G401.6 (cell line): ENCODE results near the gene CTBP2.

ENCODE experiments used
- FAIRE-seq: peaks from 2 replicates; lab custom pipeline; 2012; peaks lifted over from hg19 to GRCh38; lab: Jason Lieb, UNC

Gene CTBP2

DNA sequence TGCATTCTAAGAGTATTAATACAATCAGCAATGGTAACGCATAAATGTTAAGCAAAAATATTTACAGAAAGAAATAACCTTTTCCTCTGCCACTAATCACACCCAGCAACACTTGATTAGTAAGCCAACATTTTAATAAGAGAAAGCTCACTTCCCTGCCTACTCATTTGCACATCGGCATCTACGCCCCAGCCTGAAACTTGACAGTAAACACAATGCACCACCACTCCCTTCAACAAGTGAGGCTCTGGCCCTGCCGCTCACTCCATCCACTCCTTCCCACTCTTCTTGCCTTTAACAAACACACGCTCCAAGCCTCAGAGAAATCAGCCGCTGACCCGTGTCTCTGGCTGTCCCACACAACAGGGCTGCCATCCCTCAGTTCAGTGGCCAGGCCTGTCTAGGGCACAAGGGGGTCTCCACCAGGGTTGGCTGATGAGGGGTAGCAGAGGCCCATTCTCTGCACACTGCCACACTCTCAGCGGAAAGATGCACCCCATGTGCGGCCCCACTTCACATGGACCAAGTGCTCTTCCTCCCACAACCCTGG, 54.6 kb downstream of the CTBP2 start:
- FAIRE-seq, result no peak

DNA sequence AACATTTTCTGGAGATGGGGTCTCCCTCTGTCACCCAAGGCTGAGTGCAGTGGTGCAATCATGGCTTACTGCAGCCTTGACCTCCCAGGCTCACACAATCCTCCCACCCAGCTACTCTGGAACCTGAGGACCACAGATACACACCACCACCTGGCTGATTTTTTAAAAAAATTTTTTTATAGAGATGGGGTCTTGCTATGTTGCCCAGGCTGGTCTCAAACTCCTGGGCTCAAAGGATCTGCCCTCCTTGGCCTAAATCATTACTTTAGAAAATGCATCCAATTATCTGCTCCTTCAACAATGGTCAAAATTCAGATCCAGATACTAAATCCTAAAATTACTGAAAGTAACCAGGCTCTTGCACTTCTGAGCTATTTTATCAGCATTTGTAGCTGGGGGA, 55.2 kb downstream of the CTBP2 start:
- FAIRE-seq, result no peak

- FAIRE-seq, result no peak
Observed at GRCh38 chr10:125104559-125104958, 55.8 kb downstream of the CTBP2 start.

- FAIRE-seq, result no peak
Observed at GRCh38 chr10:125103924-125104323, 56.4 kb downstream of the CTBP2 start.

DNA sequence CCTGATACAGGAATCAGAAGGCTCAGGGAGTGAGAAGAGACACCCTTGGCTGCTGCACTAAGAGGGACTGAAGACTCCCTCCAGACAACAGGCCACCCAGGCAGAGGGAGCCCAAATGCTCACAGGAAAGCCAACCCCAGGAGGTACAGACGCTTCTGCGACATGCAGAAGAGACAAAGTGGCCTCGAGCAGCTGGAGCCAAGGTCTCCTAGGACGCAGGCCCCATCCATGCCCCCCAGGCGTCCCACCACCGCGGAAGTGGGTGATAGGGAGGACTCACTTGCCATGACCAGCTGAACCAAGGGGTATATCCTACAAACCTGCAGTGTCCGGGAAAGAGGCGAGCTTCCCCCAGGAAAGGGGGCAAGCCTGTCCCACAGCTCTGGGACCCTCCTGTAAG, 56.9 kb downstream of the CTBP2 start:
- FAIRE-seq, result no peak

DNA sequence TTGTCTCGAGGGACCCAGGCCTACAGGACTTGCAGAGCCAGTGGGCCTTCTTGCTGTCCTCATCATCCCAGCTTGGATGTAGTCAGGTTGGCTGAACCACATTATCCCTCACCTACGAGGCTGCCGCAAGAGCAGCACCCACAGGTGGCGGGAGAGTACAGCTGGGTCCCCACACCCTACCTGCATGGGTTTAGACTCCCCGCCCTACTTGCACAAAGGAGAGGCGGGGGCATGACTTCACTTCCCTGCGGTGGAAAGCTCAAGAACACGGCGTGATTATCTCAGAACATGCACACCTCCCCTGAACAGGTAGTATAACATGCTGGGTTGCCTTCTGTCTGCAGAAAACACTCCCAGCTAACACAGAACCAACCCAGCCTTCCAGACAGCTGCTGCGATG, 57.5 kb downstream of the CTBP2 start:
- FAIRE-seq, result no peak

DNA sequence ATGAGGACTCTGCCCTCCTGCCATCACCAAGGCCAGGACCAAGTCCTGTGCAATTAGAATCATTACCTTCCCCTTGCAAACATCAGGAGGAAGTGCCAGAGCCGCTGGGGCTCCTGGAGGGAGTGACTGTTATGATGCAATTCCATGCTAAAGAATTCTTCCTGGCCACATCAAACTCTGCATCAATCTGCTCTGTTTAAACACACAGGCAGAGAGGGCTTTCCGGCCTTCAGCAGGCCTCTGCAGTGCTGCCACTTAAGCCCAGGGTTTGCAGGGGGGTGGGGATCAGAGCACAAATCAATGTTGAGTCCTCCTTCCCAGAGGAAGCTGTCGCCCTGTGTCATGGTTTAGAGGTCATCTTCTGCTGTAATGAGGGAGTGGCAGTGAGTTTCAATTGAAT, 58.1 kb downstream of the CTBP2 start:
- no peak for FAIRE-seq

DNA sequence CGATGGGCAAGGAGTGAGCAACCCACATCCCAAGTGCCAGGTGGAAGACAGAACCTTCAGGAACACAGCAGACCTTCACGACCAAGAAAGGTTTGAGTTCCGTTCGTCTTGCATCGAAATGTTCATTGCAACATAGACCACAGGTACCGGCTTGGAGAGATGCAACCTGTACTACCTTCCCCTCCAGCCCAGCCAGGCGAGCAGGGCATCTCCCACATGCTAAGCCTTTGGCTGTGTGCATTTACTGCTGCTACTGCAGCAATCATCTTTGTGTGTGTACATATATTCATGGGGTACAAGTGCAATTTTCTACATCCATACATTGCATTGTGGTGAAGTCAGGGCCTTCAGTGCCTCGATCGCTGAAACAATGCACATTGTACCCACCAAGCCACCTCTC, 58.8 kb downstream of the CTBP2 start:
- FAIRE-seq, result no peak

DNA sequence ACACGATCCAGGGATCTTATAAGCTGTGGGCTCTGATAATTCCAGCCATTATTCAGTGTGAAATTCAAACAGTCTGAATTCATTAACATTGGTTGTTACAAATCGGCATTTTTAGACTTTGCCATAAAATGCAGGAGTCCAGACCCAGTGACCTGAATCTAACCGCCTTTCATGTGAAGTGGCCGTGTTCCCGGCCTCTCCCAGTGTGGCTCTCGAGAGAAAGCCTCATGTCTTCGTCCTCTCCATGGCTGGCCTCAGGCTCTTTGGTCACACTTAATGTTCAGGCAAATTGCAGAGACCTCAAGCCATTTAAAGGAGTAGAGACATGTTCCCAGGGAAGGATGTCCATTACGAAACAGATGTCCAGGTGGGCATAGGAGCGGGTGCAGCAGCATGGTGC, 59.3 kb downstream of the CTBP2 start:
- FAIRE-seq, result no peak

- FAIRE-seq, result no peak
Observed at GRCh38 chr10:125097409-125098070, 62.8 kb downstream of the CTBP2 start.

DNA sequence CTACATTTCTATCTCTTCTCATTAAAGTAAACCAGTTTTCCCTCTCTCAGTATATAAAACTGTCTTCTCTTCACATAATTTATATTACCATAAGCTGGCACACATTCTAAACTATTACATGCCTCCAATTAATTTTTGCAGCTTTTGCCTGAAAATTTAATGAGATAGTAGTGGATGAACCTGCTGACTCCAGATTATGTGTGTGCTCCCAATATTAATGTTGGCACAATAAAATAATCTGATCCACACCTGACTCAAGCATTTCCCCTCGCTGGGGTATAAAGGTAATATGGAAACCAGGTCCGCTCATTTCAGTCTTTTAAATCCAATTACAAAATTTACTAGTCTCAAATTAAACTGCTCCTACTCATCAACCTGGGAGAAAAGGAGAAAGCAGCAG, 63.4 kb downstream of the CTBP2 start:
- no peak for FAIRE-seq

DNA sequence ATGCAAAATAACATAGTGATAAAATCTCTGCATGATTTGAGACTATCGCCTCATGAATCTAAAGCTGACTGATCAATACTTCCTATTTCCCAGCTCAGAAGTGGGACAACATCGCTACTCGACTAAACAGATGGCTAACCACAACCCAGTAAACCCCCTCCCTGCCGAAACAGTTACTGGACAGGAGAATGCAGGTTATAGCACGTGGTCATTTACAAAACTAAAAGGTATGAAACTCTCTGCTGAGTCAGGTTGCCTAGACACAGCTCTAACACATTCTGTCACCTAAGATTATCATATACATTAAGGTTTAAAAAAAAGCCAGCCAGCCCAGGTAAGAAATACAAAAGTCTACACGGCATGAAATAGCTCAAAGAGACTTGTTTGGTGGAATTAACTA, 64.0 kb downstream of the CTBP2 start:
- FAIRE-seq, result no peak

GRCh38 chr10:125095776-125096175, 64.6 kb downstream of the CTBP2 start:
- no peak for FAIRE-seq

DNA sequence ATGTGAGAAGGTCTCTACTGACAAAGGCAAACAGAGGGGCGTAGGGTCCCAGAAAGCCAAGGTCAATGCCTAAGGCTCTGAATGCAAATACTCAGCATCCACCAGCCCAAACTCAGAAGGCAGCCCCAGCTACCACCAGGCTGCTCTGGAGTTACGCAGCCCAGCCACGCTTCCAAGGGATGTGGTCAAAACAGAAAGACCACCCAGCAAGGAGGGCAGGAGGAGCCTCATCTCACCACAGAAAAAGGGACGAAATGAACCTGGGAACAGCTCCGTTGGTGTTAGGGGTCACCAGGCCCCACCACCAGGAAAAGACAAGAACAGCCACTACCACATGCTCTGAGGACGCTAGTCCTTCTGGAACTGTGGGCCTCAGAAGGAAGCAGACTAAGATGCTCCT, 65.1 kb downstream of the CTBP2 start:
- FAIRE-seq, result no peak

DNA sequence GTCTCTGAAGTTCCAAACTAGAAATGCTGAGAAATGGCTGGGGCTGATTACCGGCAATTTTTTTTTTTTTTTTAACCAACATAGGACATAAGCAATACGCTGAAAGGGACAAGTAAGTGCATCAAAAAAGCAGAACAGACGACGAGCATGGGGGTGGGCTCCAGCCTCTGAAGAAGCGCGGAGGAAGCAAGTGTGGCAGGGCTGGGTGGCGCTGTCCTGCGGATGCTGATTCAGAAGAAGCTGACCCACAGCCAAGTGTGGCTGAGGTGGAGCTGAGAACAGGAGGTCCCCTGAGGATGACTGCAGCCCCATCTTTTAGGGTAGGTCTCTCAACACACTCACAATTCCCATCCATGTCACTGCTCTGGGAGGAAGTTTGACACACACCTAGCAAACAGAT, 65.6 kb downstream of the CTBP2 start:
- FAIRE-seq, result no peak

- FAIRE-seq, result no peak
Observed at GRCh38 chr10:125093974-125094705, 66.2 kb downstream of the CTBP2 start.

DNA sequence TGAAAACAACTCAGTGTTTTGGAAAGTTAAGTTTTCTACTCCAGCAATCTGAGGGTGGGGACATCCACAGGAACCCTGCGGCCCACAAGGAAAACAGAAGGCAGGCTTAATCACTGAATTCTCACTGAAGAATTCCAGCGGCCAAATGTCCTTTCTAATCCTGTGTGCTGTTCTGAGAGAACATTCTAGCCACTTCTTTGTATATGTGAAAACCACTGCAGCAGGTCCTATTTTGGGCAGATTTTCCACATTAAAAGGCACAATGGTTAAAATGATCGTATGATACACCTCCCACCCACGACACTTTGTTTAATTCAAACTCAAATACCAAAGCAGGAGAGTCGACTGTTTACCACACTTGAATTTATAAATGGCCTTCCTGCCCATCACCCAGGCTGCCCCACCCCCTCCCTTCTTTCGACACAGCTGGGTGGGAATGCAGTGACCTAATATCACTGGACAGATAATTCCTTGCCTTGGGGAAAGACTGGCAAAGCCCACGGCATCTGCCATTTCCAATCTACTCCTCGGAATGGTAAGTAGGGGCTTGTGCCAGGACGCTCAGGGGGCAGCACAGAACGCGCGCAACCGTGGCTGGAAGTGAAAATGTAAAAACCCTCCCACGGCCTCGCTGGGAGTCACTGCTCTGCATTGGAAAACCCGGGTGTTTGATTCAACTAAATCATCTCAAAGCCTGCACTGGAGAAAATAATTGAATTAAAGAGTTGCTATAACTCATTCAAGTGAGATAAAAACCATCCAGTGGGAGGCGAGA, 67.0 kb downstream of the CTBP2 start:
- no peak for FAIRE-seq

DNA sequence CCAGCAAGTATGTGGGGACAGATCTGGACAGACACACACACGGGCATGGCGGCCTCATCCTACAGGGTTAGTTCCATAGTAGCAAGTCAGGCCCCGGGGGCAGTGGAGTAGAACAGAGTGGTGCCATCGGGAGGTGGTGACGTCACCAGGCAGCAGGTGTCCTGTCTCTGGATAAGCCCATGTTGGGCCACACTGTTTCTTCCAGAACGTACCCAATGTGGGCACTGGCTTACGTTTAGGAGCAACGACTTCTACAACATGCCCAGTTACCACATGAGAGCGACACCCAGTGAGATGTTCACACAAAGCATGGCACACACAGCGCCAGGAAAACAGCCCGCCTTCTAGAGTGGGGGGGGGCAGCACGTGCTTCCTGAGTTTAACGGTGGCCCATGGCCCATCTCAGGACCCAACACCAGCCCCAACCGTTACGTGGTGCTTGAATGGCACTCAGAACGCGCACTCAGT, 67.8 kb downstream of the CTBP2 start:
- no peak for FAIRE-seq

GRCh38 chr10:125091891-125092290, 68.5 kb downstream of the CTBP2 start:
- no peak for FAIRE-seq

DNA sequence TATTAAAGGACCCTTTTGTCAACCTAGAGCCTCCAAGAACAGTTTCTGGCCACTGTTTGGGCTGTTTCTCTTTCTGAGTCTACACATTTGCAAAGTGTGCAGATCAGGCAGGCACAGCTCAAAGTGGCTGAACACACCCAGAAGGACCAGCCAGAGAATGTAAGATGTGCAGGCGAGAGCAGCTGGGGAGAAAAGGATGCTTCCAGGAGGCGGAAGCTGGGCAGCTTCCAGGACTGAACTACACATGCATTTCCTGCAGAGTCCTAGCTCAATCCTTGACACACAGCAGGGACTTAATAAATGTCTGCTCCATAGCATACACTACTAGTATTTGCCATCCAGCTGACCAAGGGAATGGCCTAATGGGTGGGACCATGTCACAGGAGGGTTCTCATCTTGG, 70.9 kb downstream of the CTBP2 start:
- FAIRE-seq, result no peak

- no peak for FAIRE-seq
Observed at GRCh38 chr10:125087897-125088215, 72.5 kb downstream of the CTBP2 start.

DNA sequence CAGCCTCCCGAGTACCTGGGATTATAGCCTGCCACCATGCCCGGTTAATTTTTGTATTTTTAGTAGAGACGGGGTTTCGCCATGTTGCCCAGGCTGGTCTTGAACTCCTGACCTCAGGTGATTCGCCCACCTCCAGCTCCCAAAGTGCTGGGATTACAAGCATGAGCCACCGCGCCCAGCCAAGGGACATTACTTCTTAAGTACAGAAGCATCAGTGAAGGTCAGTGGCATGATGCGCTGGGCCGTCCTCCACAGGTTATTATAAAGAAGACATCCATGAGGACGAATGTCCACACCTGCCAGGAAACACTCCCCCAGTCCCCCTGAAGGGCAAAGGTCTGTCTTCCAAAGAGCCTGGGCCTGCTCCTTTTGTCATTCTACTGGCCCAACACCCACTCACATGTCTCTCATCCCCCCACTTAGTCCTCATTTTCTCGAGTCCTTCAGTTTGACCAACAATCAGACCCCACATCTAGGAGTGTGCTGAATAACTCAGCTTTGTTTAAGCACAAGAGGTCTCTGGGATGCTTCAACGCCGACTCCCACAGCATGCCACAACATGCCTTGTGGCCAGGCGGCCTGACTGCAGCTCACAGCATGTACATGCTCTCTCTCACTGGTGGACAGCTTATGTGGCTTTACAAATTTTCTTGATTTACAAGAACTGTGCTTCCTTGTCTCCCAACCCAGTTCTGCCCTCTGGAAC, 73.0 kb downstream of the CTBP2 start:
- FAIRE-seq, result no peak

- no peak for FAIRE-seq
Observed at GRCh38 chr10:125086691-125087090, 73.7 kb downstream of the CTBP2 start.
